Breast epithelium (tissue), 3 donors: Measurements from ENCODE around the gene MAPT.

Experiments used
- CTCF ChIP-seq, 3 donors: fragments of 450-650 bp; IDR thresholded peaks; one replicate each; pipeline ENCODE4 v1.5.1; 2016 to 2017; ENCODE audit warnings: antibody characterized with exemption in 3 of 3, mild to moderate bottlenecking in 3 of 3, moderate library complexity in 3 of 3
- POLR2A ChIP-seq: fragments of 450-650 bp; IDR thresholded peaks from one replicate; pipeline ENCODE4 v1.6.1; 2016; ENCODE audit warnings: antibody characterized with exemption, mild to moderate bottlenecking, moderate library complexity
- POLR2AphosphoS5 ChIP-seq, 3 donors: sonication (generic); formaldehyde crosslinking; IDR thresholded peaks; one replicate each; pipeline ENCODE4 v1.6.1; 2017; ENCODE audit warnings: antibody characterized with exemption in 3 of 3

- TF ChIP-seq CTCF (IDR thresholded peaks at IDR 0.05) (no peak), POLR2AphosphoS5 (IDR thresholded peaks at IDR 0.05) (no peak), POLR2A (no peak)
These were observed 79.8 kb downstream of the MAPT start for GRCh38 chr17:45973946-45974859.
